Erythroblast (primary cell): ENCODE results near the gene MAPT.
"Not testable (repeated sequence)": the region's sequence is repeated elsewhere in the genome, so short reads cannot be mapped to it uniquely, and the experiment has no call there.

Experiments used
- DNase-seq, 2 experiments: peaks; one replicate each; lab custom pipeline; 2025; lab: John Stamatoyannopoulos, UW
- GATA1 ChIP-seq: IDR thresholded peaks from 2 replicates; pipeline ENCODE4 v1.6.1; 2011; ENCODE audit warnings: low read depth, mild to moderate bottlenecking, control low read depth, low read length, moderate library complexity
- POLR2A ChIP-seq: IDR thresholded peaks from 2 replicates; pipeline ENCODE4 v1.6.1; 2011; ENCODE audit warnings: mild to moderate bottlenecking, low read length

Gene MAPT

GRCh38 chr17:45919136-45919535 lies 24.8 kb downstream of the MAPT start:
- no peak for DNase-seq
- TF ChIP-seq POLR2A (no peak), GATA1 (no peak)

- DNase-seq = no peak
Observed at GRCh38 chr17:45920083-45920482, 25.7 kb downstream of the MAPT start.

GRCh38 chr17:45923511-45924268 lies 29.3 kb downstream of the MAPT start:
- no peak for DNase-seq
- TF ChIP-seq POLR2A = no peak
- no peak for TF ChIP-seq GATA1

More at GRCh38 chr17:45920083-45920482, 25.7 kb downstream of the MAPT start:
- TF ChIP-seq GATA1 (no peak), POLR2A (no peak)

- DNase-seq = no peak
- TF ChIP-seq POLR2A = no peak
- TF ChIP-seq GATA1 = no peak
Observed at GRCh38 chr17:45924332-45924820, 30.0 kb downstream of the MAPT start.

- no peak for TF ChIP-seq POLR2A
- no peak for DNase-seq
Observed at GRCh38 chr17:45925311-45925710, 31.0 kb downstream of the MAPT start.

- DNase-seq = no peak
- TF ChIP-seq POLR2A (no peak), GATA1 (no peak)
Observed at GRCh38 chr17:45927247-45927646, 32.9 kb downstream of the MAPT start.

GRCh38 chr17:45929344-45929743 lies 35.0 kb downstream of the MAPT start:
- TF ChIP-seq GATA1 (no peak), POLR2A (no peak)
- no peak for DNase-seq

- no peak for DNase-seq
- TF ChIP-seq POLR2A = no peak
- no peak for TF ChIP-seq GATA1
Observed at GRCh38 chr17:45930420-45930951, 36.1 kb downstream of the MAPT start.

- TF ChIP-seq GATA1 = no peak
- TF ChIP-seq POLR2A = no peak
- no peak for DNase-seq
Observed at GRCh38 chr17:45931677-45932076, 37.3 kb downstream of the MAPT start.

- DNase-seq = no peak
- TF ChIP-seq POLR2A (no peak), GATA1 (no peak)
Observed at GRCh38 chr17:45934044-45934979, 40.0 kb downstream of the MAPT start.

- TF ChIP-seq GATA1 (no peak), POLR2A (no peak)
- DNase-seq = no peak
Observed at GRCh38 chr17:45935197-45935709, 40.9 kb downstream of the MAPT start.

GRCh38 chr17:45935710-45936509 lies 41.6 kb downstream of the MAPT start:
- DNase-seq = no peak
- no peak for TF ChIP-seq GATA1
- TF ChIP-seq POLR2A = no peak

- no peak for DNase-seq
- no peak for TF ChIP-seq POLR2A
- TF ChIP-seq GATA1 = no peak
Observed at GRCh38 chr17:45936610-45937009, 42.3 kb downstream of the MAPT start.

GRCh38 chr17:45937186-45937585 lies 42.8 kb downstream of the MAPT start:
- not testable (repeated sequence) for DNase-seq
